Measurements from ENCODE around the gene THYN1.
"Not testable (repeated sequence)": the region's sequence is repeated elsewhere in the genome, so short reads cannot be mapped to it uniquely, and the experiment has no call there.

THYN1 gene

DNA sequence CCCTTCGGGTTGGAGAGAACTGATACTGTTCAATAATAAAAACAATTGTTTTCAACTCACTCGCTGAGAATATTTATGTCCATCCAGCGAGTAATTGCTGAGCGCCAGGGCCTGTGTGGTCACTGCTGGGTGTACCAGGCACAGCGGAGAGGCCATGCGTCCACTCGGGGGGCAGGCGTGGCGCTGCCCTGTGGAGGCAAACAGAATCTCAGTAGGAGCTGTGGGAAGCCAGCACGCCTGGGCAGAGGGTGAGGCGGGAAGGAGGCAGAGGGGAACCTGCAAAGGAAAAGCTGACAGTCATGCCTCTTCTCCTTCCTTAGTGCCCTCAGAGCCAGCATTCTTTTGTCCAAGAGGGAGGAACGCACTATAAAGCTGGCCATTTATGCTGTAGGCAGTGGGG lies 34.4 kb upstream of the THYN1 start:
- TF ChIP-seq EZH2 (IDR thresholded peaks at IDR 0.05; ENCODE audit: borderline replicate concordance, low read length) (no peak), CTCF (IDR thresholded peaks at IDR 0.05; ENCODE audit: low read length) (no peak)
- Histone ChIP-seq H2AFZ (ENCODE audit: low read length) (no peak overlapping the region), H3K4me2 (ENCODE audit: low read length) (no peak overlapping the region), H3K9me2 (ENCODE audit: low read depth, low read length) (no peaks in the 10 kb centered on the region), H3K4me3 (ENCODE audit: low read depth, low read length, poor library complexity, severe bottlenecking) (no peak overlapping the region), H3K27me3 (ENCODE audit: insufficient read depth, low read length) (no peaks in the 10 kb centered on the region), H3K9me3 (ENCODE audit: low read length) (no peaks in the 10 kb centered on the region), H3F3A (ENCODE audit: insufficient read depth, low read length) (no peaks in the 10 kb centered on the region), H3K9ac (ENCODE audit: low read length) (no peak overlapping the region), H4K20me1 (ENCODE audit: insufficient read depth, low read length) (no peaks in the 10 kb centered on the region), H3K4me1 (ENCODE audit: insufficient read depth, low read length, severe bottlenecking) (no peaks in the 10 kb centered on the region), H3K79me2 (ENCODE audit: insufficient read depth, low read length) (no peaks in the 10 kb centered on the region), H3K27ac (ENCODE audit: low read depth, low read length, poor library complexity, severe bottlenecking) (no peak overlapping the region), H3K36me3 (ENCODE audit: insufficient read depth, low read length) (no peaks in the 10 kb centered on the region)

DNA sequence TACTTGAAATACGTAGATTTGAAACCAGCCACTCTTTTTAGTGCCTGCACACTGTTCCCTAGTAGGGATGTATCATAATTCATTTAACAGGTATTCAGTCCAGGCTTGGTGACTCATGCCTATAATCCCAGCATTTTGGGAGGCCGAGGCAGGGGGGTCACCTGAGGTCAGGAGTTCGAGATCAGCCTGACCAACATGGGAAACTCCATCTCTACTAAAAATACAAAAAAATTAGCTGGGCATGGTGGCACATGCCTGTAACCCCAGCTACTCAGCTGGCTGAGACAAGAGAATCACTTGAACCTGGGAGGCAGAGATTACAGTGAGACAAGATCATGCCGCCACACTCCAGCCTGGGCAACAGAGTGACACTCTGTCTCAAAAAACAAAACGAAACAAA lies 31.2 kb upstream of the THYN1 start:
- not testable (repeated sequence) for H3K4me1 ChIP-seq (ENCODE audit: insufficient read depth, low read length, severe bottlenecking); H3K9ac ChIP-seq (ENCODE audit: low read length); H2AFZ ChIP-seq (ENCODE audit: low read length); H3K4me3 ChIP-seq (ENCODE audit: low read depth, low read length, poor library complexity, severe bottlenecking); H3F3A ChIP-seq (ENCODE audit: insufficient read depth, low read length); H3K4me2 ChIP-seq (ENCODE audit: low read length); H3K27me3 ChIP-seq (ENCODE audit: insufficient read depth, low read length); H3K9me3 ChIP-seq (ENCODE audit: low read length); H3K9me2 ChIP-seq (ENCODE audit: low read depth, low read length); H3K27ac ChIP-seq (ENCODE audit: low read depth, low read length, poor library complexity, severe bottlenecking); H3K79me2 ChIP-seq (ENCODE audit: insufficient read depth, low read length); H3K36me3 ChIP-seq (ENCODE audit: insufficient read depth, low read length); H4K20me1 ChIP-seq (ENCODE audit: insufficient read depth, low read length)

GRCh38 chr11:134283461-134284230 lies 30.5 kb upstream of the THYN1 start:
- Histone ChIP-seq H3K36me3 (ENCODE audit: insufficient read depth, low read length) (no peaks in the 10 kb centered on the region), H3K27me3 (ENCODE audit: insufficient read depth, low read length) (no peaks in the 10 kb centered on the region), H3F3A (ENCODE audit: insufficient read depth, low read length) (no peaks in the 10 kb centered on the region), H3K79me2 (ENCODE audit: insufficient read depth, low read length) (no peaks in the 10 kb centered on the region), H3K9me3 (ENCODE audit: low read length) (no peaks in the 10 kb centered on the region), H4K20me1 (ENCODE audit: insufficient read depth, low read length) (no peaks in the 10 kb centered on the region), H3K9me2 (ENCODE audit: low read depth, low read length) (no peaks in the 10 kb centered on the region), H3K9ac (ENCODE audit: low read length) (no peak overlapping the region), H3K4me3 (ENCODE audit: low read depth, low read length, poor library complexity, severe bottlenecking) (no peak overlapping the region), H3K4me1 (ENCODE audit: insufficient read depth, low read length, severe bottlenecking) (no peaks in the 10 kb centered on the region), H3K4me2 (ENCODE audit: low read length) (no peak overlapping the region), H3K27ac (ENCODE audit: low read depth, low read length, poor library complexity, severe bottlenecking) (no peak overlapping the region), H2AFZ (ENCODE audit: low read length) (no peak overlapping the region)
- TF ChIP-seq CTCF (IDR thresholded peaks at IDR 0.05; ENCODE audit: low read length) (no peak), EZH2 (IDR thresholded peaks at IDR 0.05; ENCODE audit: borderline replicate concordance, low read length) (no peak)
